IMR-90 (cell line): ENCODE results near the gene MGAT4A.
A peak's percentile ranks its signal among the peaks of the same experiment; 100 is the strongest.

Source experiments
- CEBPB ChIP-seq: IDR thresholded peaks from 2 replicates; pipeline ENCODE4 v1.6.1; 2012; ENCODE audit warnings: low read depth, low read length, improper control_type of control experiment
- CTCF ChIP-seq: conservative IDR thresholded peaks from 2 replicates; pipeline ENCODE4 v1.5.1; 2012; ENCODE audit warnings: mild to moderate bottlenecking, low read depth, low read length, improper control_type of control experiment
- MAFK ChIP-seq: IDR thresholded peaks from 2 replicates; pipeline ENCODE4 v1.6.1; 2012; ENCODE audit warnings: low read depth, low read length, improper control_type of control experiment
- MAZ ChIP-seq: IDR thresholded peaks from 2 replicates; pipeline ENCODE4 v1.6.1; 2012; ENCODE audit warnings: low read depth, mild to moderate bottlenecking, low read length, improper control_type of control experiment, moderate library complexity, borderline replicate concordance
- POLR2A ChIP-seq: IDR thresholded peaks from 2 replicates; pipeline ENCODE4 v1.6.1; 2012; ENCODE audit warnings: mild to moderate bottlenecking, low read depth, low read length
- RAD21 ChIP-seq: IDR thresholded peaks from 2 replicates; pipeline ENCODE4 v1.6.1; 2012; ENCODE audit warnings: low read length, improper control_type of control experiment
- SMC3 ChIP-seq: fragments of 150-350 bp; IDR thresholded peaks from 2 replicates; pipeline ENCODE4 v1.6.1; 2016; ENCODE audit warnings: low read depth, mild to moderate bottlenecking, antibody characterized with exemption, low read length, moderate library complexity

- 0 out of 2 replicates have a peak, but pooled peaks have one; percentile 7 for TF ChIP-seq CTCF
- TF ChIP-seq MAFK = no peak
- TF ChIP-seq CEBPB = no peak
- TF ChIP-seq MAZ = no peak
- TF ChIP-seq POLR2A = no peak; the same call in 1 of the 2 replicates
- TF ChIP-seq RAD21 = no peak
- TF ChIP-seq SMC3 = no peak
These were observed 121.8 kb downstream of the MGAT4A start for GRCh38 chr2:98608962-98609604.
